ENCODE measurements around the gene VEPH1. TPM values are rescaled to one million over a fixed set of nuclear protein-coding genes. Genes with fewer than 3 reads are reported as not detected.

VEPH1 gene
- total RNA-seq, 1 donor, result 152 TPM

GRCh38 chr3:157498371-157498770, 4.8 kb downstream of the VEPH1 start:
- no peak for DNase-seq (ENCODE audit: low read depth)
- TF ChIP-seq CTCF (IDR thresholded peaks at IDR 0.05; ENCODE audit: insufficient read depth, low read length), result no peak
- no peak overlapping the region for H3K4me3 ChIP-seq (ENCODE audit: low read depth, low read length)

GRCh38 chr3:157495846-157496245, 7.4 kb downstream of the VEPH1 start:
- TF ChIP-seq CTCF (IDR thresholded peaks at IDR 0.05; ENCODE audit: insufficient read depth, low read length), result no peak
- H3K4me3 ChIP-seq (ENCODE audit: low read depth, low read length), result no peak overlapping the region
- no peak for DNase-seq (ENCODE audit: low read depth)

GRCh38 chr3:157494581-157495281, 8.5 kb downstream of the VEPH1 start:
- no peak for TF ChIP-seq CTCF (IDR thresholded peaks at IDR 0.05; ENCODE audit: insufficient read depth, low read length)
- H3K4me3 ChIP-seq (ENCODE audit: low read depth, low read length), result no peak overlapping the region
- DNase-seq (ENCODE audit: low read depth), result peak; percentile 50

- peak; percentile 91 for DNase-seq (ENCODE audit: low read depth)
- peak; percentile 69 for TF ChIP-seq CTCF (IDR thresholded peaks at IDR 0.05; ENCODE audit: insufficient read depth, low read length)
These were observed 9.3 kb downstream of the VEPH1 start for GRCh38 chr3:157493627-157494550.

GRCh38 chr3:157491136-157491535, 12.1 kb downstream of the VEPH1 start:
- no peak overlapping the region for H3K4me3 ChIP-seq (ENCODE audit: low read depth, low read length)
- TF ChIP-seq CTCF (IDR thresholded peaks at IDR 0.05; ENCODE audit: insufficient read depth, low read length), result no peak
- DNase-seq (ENCODE audit: low read depth), result no peak

More at GRCh38 chr3:157493627-157494550, 9.3 kb downstream of the VEPH1 start:
- no peak overlapping the region for H3K4me3 ChIP-seq (ENCODE audit: low read depth, low read length)

- no peak overlapping the region for H3K4me3 ChIP-seq (ENCODE audit: low read depth, low read length)
- DNase-seq (ENCODE audit: low read depth), result no peak
- TF ChIP-seq CTCF (IDR thresholded peaks at IDR 0.05; ENCODE audit: insufficient read depth, low read length), result no peak
These were observed 15.1 kb downstream of the VEPH1 start for GRCh38 chr3:157488144-157488543.
